Muscle layer of duodenum (tissue), 2 donors: ENCODE measurements around the gene TRUB2.
A peak's percentile ranks its signal among the peaks of the same experiment; 100 is the strongest.

ENCODE experiments used
- H3K27ac ChIP-seq: one replicate; pipeline ENCODE4 v1.7.0; 2013; ENCODE audit warnings: mild to moderate bottlenecking, low read length
- H3K27me3 ChIP-seq: one replicate; pipeline ENCODE4 v1.7.0; 2013; ENCODE audit warnings: low read depth, mild to moderate bottlenecking, control low read depth, low read length
- H3K36me3 ChIP-seq, 2 donors: one replicate each; pipeline ENCODE4 v1.7.0; 2013; ENCODE audit warnings: low read length in 2 of 2, control low read depth in 1 of 2, mild to moderate bottlenecking in 1 of 2; ENCODE audit not compliant: insufficient read depth in 2 of 2, control insufficient read depth in 1 of 2
- H3K4me1 ChIP-seq, 2 donors: one replicate each; pipeline ENCODE4 v1.7.0; 2013; ENCODE audit warnings: low read length in 2 of 2, mild to moderate bottlenecking in 2 of 2, control low read depth in 1 of 2, moderate library complexity in 1 of 2; ENCODE audit not compliant: insufficient read depth in 2 of 2, control insufficient read depth in 1 of 2
- H3K4me3 ChIP-seq, 2 donors: one replicate each; pipeline ENCODE4 v1.7.0; 2013; ENCODE audit warnings: low read length in 2 of 2, low read depth in 1 of 2, mild to moderate bottlenecking in 1 of 2
- H3K9me3 ChIP-seq, 2 donors: one replicate each; pipeline ENCODE4 v1.7.0; 2013; ENCODE audit warnings: low read length in 2 of 2, control low read depth in 1 of 2, mild to moderate bottlenecking in 1 of 2; ENCODE audit not compliant: control insufficient read depth in 1 of 2
- donor health status: healthy.

Gene TRUB2

GRCh38 chr9:128321343-128321742 lies 904 bp downstream of the TRUB2 start:
- Histone ChIP-seq H3K27me3 (no peaks in the 10 kb centered on the region), H3K4me3 (peak overlapping the region in 1 of 2 donors; percentile 86), H3K9me3 (no peaks in the 10 kb centered on the region), H3K27ac (no peak overlapping the region), H3K4me1 (peaks cover 0 to 30% of the 10 kb centered on the region in 2 donors), H3K36me3 (peaks cover 20 to 32% of the 10 kb centered on the region in 2 donors)

- Histone ChIP-seq H3K27ac (no peak overlapping the region), H3K36me3 (peaks cover 22 to 44% of the 10 kb centered on the region in 2 donors), H3K27me3 (no peaks in the 10 kb centered on the region), H3K4me3 (no peak overlapping the region), H3K4me1 (peaks cover 0 to 9% of the 10 kb centered on the region in 2 donors), H3K9me3 (no peaks in the 10 kb centered on the region)
These were observed 4.6 kb downstream of the TRUB2 start for GRCh38 chr9:128317629-128318028.

- H3K4me1 ChIP-seq, result peaks cover 0 to 4% of the 10 kb centered on the region in 2 donors
- no peak overlapping the region for H3K4me3 ChIP-seq
- no peaks in the 10 kb centered on the region for H3K9me3 ChIP-seq
- H3K27me3 ChIP-seq, result no peaks in the 10 kb centered on the region
- H3K27ac ChIP-seq, result no peak overlapping the region
- peaks cover 24 to 44% of the 10 kb centered on the region in 2 donors for H3K36me3 ChIP-seq
These were observed 5.8 kb downstream of the TRUB2 start for GRCh38 chr9:128316421-128316820.

- Histone ChIP-seq H3K27ac (no peak overlapping the region), H3K9me3 (no peaks in the 10 kb centered on the region), H3K4me1 (no peaks in the 10 kb centered on the region), H3K4me3 (no peak overlapping the region), H3K27me3 (no peaks in the 10 kb centered on the region), H3K36me3 (peaks cover 37 to 60% of the 10 kb centered on the region in 2 donors)
These were observed 7.5 kb downstream of the TRUB2 start for GRCh38 chr9:128314697-128315096.

- Histone ChIP-seq H3K36me3 (peaks cover 32 to 54% of the 10 kb centered on the region in 2 donors), H3K27ac (no peak overlapping the region), H3K9me3 (no peaks in the 10 kb centered on the region), H3K27me3 (no peaks in the 10 kb centered on the region), H3K4me3 (no peak overlapping the region), H3K4me1 (no peaks in the 10 kb centered on the region)
These were observed 11.8 kb downstream of the TRUB2 start for GRCh38 chr9:128310461-128310860.

- peaks cover 24 to 46% of the 10 kb centered on the region in 2 donors for H3K36me3 ChIP-seq
These were observed 12.7 kb downstream of the TRUB2 start for GRCh38 chr9:128309551-128309950.

GRCh38 chr9:128304971-128305288 lies 17.3 kb downstream of the TRUB2 start:
- Histone ChIP-seq H3K9me3 (no peaks in the 10 kb centered on the region), H3K36me3 (peaks cover 8 to 17% of the 10 kb centered on the region in 2 donors), H3K27me3 (no peaks in the 10 kb centered on the region), H3K4me3 (no peak overlapping the region), H3K4me1 (no peaks in the 10 kb centered on the region), H3K27ac (no peak overlapping the region)

More at GRCh38 chr9:128309551-128309950, 12.7 kb downstream of the TRUB2 start:
- no peaks in the 10 kb centered on the region for H3K27me3 ChIP-seq
- H3K9me3 ChIP-seq, result no peaks in the 10 kb centered on the region
- H3K4me3 ChIP-seq, result no peak overlapping the region
- H3K4me1 ChIP-seq, result no peaks in the 10 kb centered on the region
- no peak overlapping the region for H3K27ac ChIP-seq

GRCh38 chr9:128304136-128304970 lies 17.9 kb downstream of the TRUB2 start:
- no peak overlapping the region for H3K4me3 ChIP-seq
- H3K36me3 ChIP-seq, result peaks cover 2 to 12% of the 10 kb centered on the region in 2 donors
- no peak overlapping the region for H3K27ac ChIP-seq
- no peaks in the 10 kb centered on the region for H3K27me3 ChIP-seq
- no peaks in the 10 kb centered on the region for H3K9me3 ChIP-seq
- H3K4me1 ChIP-seq, result no peaks in the 10 kb centered on the region

- Histone ChIP-seq H3K27ac (no peak overlapping the region), H3K4me1 (peaks cover 5 to 8% of the 10 kb centered on the region in 2 donors), H3K4me3 (no peak overlapping the region)
These were observed 23.4 kb downstream of the TRUB2 start for GRCh38 chr9:128298535-128299482.

GRCh38 chr9:128297221-128297773 lies 24.9 kb downstream of the TRUB2 start:
- Histone ChIP-seq H3K27ac (peak overlapping the region; percentile 2), H3K27me3 (no peaks in the 10 kb centered on the region), H3K4me3 (no peak overlapping the region), H3K36me3 (peaks cover 0 to 4% of the 10 kb centered on the region in 2 donors), H3K4me1 (peaks cover 5 to 8% of the 10 kb centered on the region in 2 donors), H3K9me3 (no peaks in the 10 kb centered on the region)

More at GRCh38 chr9:128298535-128299482, 23.4 kb downstream of the TRUB2 start:
- H3K27me3 ChIP-seq, result no peaks in the 10 kb centered on the region
- no peaks in the 10 kb centered on the region for H3K36me3 ChIP-seq
- H3K9me3 ChIP-seq, result no peaks in the 10 kb centered on the region
